ENCODE measurements around the gene LRP8.

DNA sequence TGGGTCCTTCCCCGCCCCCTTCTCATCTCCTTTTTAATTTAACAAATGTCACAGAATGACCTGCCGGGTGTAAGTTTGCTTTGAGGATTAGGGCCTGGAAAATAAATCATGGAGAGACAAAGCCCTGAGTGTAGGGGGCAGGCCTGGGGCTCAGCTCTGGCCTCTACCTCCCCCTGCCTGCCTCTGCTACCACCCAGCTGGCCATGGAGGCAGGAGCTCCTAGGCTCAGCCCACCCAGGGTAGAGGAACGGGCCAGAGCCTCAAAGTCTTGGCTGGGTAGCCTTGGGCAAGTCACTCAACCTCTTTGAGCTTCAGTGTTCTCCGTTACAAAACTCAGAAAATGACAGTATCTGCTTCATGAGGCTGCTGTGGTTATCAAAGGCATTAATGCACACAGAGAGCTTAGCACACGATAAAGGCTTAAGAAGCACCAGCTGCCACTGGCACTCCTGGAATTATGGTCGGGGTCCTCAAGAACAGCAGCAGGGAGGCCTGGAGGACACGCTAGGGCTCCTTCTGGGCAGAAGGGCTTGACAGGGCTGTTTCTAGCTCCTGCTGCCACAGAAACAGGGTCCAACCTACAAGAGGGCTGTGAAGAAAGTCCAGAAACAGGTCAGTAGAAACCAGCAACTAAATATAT lies 39.0 kb downstream of the LRP8 start:
- TF ChIP-seq, protein P1, sequence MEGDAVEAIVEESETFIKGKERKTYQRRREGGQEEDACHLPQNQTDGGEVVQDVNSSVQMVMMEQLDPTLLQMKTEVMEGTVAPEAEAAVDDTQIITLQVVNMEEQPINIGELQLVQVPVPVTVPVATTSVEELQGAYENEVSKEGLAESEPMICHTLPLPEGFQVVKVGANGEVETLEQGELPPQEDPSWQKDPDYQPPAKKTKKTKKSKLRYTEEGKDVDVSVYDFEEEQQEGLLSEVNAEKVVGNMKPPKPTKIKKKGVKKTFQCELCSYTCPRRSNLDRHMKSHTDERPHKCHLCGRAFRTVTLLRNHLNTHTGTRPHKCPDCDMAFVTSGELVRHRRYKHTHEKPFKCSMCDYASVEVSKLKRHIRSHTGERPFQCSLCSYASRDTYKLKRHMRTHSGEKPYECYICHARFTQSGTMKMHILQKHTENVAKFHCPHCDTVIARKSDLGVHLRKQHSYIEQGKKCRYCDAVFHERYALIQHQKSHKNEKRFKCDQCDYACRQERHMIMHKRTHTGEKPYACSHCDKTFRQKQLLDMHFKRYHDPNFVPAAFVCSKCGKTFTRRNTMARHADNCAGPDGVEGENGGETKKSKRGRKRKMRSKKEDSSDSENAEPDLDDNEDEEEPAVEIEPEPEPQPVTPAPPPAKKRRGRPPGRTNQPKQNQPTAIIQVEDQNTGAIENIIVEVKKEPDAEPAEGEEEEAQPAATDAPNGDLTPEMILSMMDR (IDR thresholded peaks at IDR 0.05): no peak
- TF ChIP-seq POLR2A (IDR thresholded peaks at IDR 0.05): no peak
- no peak for TF ChIP-seq EP300 (IDR thresholded peaks at IDR 0.05)

Data from gastroesophageal sphincter (tissue), 3 donors.